ENCODE results near the gene CARD10.
A peak's percentile ranks its signal among the peaks of the same experiment; 100 is the strongest.

Gene CARD10

GRCh38 chr22:37525746-37526350 is 6.6 kb upstream of the CARD10 start:
- DNase-seq (ENCODE audit: low spot score): no peak

DNA sequence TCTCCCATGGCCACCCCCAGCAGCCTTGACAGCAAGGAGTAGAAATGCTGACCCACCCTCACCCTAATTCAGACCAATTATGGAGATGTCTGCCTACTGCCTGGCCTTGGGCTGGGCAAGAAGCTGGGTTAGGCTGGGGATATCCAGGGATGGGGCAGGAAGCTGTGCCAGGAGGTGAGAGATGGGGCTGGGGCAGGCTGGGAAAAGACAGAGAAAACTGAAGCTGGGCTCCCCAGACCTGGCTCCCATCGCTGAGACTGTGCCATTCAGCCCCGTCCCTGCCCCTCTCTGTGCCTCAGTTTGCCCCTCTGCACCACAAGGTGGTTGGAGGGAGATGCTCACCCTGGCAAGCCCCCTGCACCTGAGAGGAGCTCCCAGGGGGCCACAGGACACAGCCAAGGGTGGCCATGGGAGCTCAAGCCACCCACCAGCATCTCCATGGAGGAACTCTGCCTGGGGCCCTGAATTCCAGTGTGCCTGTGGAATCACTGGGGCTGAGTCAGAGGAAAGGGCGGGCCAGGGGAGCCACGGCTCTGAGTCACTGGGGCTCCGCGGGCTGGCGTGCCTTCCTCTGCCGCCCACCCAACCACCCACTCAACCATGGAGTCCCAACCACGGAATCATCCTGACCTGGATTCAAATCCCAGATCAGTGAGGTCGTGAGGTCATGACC is 6.0 kb upstream of the CARD10 start:
- DNase-seq (ENCODE audit: low spot score): peak; percentile 95

DNA sequence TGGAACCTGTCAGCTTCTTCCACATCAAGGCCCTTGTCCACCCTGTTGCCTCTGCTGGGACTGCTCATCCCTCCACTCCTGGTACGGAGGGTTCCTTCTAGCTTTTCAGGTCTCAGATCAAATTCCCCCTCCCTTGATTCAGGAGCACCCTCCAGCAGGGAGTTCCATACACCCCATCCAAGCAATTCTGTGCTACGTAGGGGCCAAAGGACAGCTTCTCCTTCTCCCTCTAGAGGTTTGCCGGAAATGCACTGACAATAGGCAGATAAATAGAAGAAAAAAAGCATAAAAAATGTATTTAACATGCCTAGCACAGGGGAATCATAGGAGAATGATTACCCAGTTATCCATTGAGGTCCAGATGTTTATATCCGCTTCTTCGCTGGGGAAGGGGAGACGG is 3.3 kb upstream of the CARD10 start:
- DNase-seq (ENCODE audit: low spot score): no peak

GRCh38 chr22:37521236-37521739 is 2.1 kb upstream of the CARD10 start:
- DNase-seq (ENCODE audit: low spot score): no peak

DNA sequence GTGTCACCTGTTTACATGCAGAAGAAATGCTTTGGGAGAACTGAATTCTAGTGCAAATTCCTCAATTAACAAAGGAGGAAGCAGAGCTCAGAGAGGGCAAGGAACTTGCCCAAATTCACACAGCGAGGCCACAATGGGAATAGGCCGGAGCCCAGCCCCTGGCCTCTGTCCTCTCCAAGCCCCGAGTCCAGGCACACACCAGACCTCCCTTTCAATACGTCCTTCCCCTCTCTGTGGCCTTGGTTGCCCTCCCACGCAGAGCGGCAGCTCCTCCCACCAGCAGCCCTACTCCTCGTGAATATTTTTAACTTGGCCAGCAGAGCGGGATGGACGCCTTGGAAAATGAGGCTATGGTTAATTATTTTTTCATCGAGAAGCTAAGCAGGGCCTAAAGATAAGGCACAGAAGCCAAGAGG is 1.6 kb upstream of the CARD10 start:
- no peak for DNase-seq (ENCODE audit: low spot score)

GRCh38 chr22:37518509-37519267 is 527 bp downstream of the CARD10 start:
- DNase-seq (ENCODE audit: low spot score): no peak

DNA sequence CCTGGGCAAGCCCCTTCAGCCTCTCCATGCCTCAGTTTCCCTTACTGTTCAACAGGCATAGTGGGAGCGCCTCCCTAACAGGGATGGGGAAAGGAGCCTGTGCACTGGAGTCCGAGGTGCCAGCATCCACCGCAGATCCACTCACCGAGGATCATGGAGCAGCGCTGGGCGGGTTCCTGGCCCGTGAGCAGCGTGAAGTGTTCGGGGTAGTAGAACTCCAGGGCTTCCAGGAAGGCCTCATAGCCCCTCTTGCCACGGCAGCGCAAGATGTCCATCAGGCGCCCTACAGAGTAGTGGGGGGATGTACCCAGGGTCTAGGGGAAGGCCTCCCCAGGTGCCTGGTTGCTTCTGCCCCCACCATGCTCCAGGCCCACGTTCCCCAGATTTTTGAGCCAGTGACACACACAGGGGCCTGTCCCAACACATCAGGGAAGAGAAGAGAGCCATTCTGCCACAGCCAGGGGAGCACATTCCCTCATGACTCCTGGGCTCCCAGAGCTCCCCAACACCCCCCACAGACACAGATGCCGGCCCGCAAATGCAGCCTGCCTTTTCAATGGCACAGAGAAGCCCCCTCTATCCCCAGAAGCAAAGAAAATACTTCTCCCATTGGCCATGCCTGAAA is 1.3 kb downstream of the CARD10 start:
- no peak for DNase-seq (ENCODE audit: low spot score)

- no peak for DNase-seq (ENCODE audit: low spot score)
These were observed 2.8 kb downstream of the CARD10 start for GRCh38 chr22:37516456-37516855.

DNA sequence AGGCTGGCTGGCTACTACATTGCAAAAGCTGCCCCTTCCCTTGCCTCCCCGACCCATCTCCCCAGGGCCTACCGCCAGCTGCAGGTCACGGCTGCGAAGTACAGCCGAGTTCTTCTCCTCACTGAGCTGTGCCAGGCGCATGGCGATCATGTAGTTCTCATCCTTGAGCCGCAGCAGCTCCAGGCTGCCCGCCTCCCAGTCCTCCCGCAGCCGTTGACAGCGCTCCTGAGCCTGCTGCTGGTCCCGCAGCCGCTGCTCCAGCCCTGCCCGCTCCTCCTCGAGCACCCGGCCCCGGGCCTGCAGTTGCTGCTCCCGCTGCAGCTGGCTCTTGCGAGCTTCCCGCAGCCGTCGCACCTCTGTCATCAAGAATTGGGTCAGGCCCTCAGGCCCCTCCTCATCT is 3.3 kb downstream of the CARD10 start:
- no peak for DNase-seq (ENCODE audit: low spot score)

- no peak for DNase-seq (ENCODE audit: low spot score)
These were observed 4.6 kb downstream of the CARD10 start for GRCh38 chr22:37514526-37515051.

DNA sequence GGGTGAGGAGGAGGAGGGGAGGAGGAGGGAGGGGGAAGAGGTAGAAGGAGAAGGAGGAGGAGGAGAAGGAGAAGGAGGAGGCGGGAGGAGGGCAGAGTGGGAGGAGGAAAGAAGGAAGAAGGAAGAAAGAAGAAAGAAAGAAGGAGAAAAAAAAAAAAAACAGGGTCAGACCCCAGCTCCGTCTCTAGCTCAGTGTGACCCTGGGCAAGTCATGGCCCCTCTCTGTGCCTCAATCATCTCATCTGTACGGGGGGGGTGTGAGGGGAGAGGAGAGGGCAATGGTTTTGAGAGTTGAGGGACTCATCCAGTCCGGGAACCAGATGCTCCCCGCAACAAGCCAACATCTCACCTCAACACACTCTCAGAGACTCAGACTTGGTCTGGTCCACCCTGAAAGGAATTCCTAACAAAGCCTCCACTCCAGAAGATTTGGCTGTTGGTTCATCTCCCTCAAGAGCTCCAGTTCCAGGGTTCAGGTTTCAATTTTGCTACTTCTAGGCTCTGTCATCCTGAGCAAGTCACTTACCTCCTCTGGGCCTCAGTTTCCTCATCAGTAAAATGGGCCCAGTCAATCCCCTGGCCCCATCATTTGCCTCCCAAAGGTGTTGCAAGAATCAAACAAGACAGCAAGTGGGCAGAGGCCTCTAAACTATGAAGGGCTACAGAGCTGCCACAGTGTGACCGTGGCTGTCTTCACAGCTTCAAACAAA is 7.7 kb downstream of the CARD10 start:
- DNase-seq (ENCODE audit: low spot score): no peak

- DNase-seq (ENCODE audit: low spot score): no peak
These were observed 9.1 kb downstream of the CARD10 start for GRCh38 chr22:37510091-37510490.

- no peak for DNase-seq (ENCODE audit: low spot score)
These were observed 10.0 kb downstream of the CARD10 start for GRCh38 chr22:37509059-37509860.

- no peak for DNase-seq (ENCODE audit: low spot score)
These were observed 10.7 kb downstream of the CARD10 start for GRCh38 chr22:37508431-37508992.

DNA sequence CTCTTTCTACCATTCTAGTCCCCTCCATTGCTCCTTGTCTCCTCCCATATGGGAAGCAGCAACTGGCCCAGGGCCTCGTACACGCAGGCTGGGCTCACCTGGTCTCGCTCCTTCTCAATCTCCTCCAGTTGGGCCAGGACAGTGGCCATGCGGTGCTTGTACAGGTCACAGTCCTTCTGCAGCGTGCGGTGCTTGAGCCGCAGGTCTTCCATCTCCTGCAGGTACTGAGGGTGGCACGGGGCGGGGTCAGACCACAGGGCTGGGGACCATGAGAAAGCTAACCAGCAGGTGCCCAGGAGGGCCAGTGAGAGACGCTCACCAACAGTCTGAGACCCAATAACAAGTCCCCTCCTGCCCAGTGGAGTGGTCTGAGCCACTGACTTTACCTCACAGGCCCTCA is 11.5 kb downstream of the CARD10 start:
- no peak for DNase-seq (ENCODE audit: low spot score)

- DNase-seq (ENCODE audit: low spot score): no peak
These were observed 13.2 kb downstream of the CARD10 start for GRCh38 chr22:37505989-37506388.

DNA sequence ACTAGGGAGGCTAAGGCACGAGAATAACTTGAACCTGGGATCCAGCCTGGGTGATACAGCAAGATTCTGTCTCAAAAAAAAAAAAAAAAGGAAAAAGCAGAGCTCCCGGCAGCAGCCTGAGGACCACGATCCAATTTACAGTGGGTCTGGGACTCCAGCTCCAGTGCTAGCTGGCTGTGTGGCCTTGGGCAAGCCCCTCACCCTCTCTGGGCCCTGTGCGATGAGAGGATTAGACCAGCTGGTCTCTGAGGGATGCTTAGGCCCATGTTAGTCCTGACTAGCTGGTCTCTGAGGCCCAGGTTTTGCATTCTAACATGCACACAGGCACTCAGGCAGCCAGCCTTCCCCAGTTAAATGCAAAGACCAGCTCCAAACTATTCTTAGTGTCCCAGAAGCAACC is 13.7 kb downstream of the CARD10 start:
- no peak for DNase-seq (ENCODE audit: low spot score)

DNA sequence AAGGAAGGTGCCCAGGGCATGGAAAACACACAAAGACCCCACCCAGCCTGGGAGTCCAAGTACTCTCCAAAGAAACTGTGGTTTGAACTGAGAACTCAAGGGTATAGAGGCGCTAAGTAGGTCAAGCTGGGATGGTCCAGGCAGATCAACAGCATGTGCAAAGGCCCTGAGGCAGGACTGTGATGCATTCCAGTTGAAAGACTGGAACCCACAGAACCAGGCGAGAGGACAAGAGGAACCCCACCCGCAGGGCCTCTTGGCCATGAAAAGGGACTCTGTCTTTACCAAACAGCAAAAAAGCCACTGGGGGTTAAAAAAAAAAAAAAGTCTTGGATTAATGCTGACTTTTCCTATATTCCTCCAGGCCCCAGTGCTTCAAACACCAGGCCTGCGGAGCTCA is 14.3 kb downstream of the CARD10 start:
- no peak for DNase-seq (ENCODE audit: low spot score)

- DNase-seq (ENCODE audit: low spot score): peak; percentile 27
These were observed 15.4 kb downstream of the CARD10 start for GRCh38 chr22:37503850-37504249.

DNA sequence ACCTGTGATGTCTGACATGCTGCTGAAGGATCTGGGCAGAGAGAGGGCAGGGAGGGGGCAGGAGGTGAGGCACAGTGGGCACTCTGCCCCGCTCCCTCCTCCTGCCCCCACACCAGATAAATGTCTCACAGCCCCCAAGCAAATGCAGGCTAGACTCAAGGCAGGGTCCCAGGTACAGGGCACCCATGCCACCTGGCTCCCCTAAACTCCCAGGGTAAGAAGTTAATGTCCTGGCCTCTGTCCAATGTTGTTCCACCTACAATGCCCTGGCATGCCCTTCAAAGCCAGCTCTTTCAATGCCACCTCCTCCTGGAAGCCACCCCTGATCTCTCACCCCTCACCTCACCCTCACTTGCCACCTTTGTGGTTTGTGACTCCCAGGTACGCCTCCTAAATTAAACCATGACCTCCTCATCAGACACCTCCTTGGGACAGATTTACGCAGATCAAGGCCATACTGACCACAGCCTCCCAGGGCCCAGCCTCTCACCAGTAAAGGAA is 16.0 kb downstream of the CARD10 start:
- DNase-seq (ENCODE audit: low spot score): no peak
